H1 (cell line): Measurements from ENCODE around the gene NELL2. TPM values are rescaled to one million over a fixed set of nuclear protein-coding genes. Genes with fewer than 3 reads are reported as not detected.

Experiments used
- CTCF ChIA-PET: fragments of 300-600 bp; sonication (Branson Sonifier 250); formaldehyde crosslinking; loops from one replicate; lab custom pipeline; 2021; ENCODE audit not compliant: partially characterized antibody; lab: Charles Lee
- POLR2A ChIA-PET: fragments of 300-600 bp; sonication (Branson Sonifier 250); formaldehyde crosslinking; loops from one replicate; lab custom pipeline; 2021; ENCODE audit warnings: inconsistent platforms; ENCODE audit not compliant: partially characterized antibody; lab: Charles Lee
- DNase-seq, 2 experiments: peaks; one replicate each; pipeline versions ENCODE4 v3.0.0 to v3.0.0-alpha.2; 2010 to 2022; ENCODE audit warnings: low spot score in 2 of 2, low read depth in 1 of 2, mixed read lengths in 1 of 2
- FAIRE-seq: peaks from 2 replicates; lab custom pipeline; 2011; peaks lifted over from hg19 to GRCh38; lab: Jason Lieb, UNC
- H2AFZ ChIP-seq: 2 replicates; pipeline ENCODE4 v1.8.1; 2012; ENCODE audit warnings: low read length, inconsistent platforms
- H2AK5ac ChIP-seq: 2 replicates; pipeline ENCODE4 v1.6.1; 2013; ENCODE audit warnings: low read depth, low read length
- H2BK120ac ChIP-seq: replicated peaks from 2 replicates; pipeline ENCODE3; 2013; ENCODE audit warnings: low read depth, low read length, inconsistent platforms
- H2BK12ac ChIP-seq: 2 replicates; pipeline ENCODE4 v1.6.1; 2013; ENCODE audit warnings: low read depth, low read length
- H2BK15ac ChIP-seq: 2 replicates; pipeline ENCODE4 v1.6.1; 2013; ENCODE audit warnings: low read length
- H2BK20ac ChIP-seq: 2 replicates; pipeline ENCODE4 v1.6.1; 2013; ENCODE audit warnings: low read length
- H2BK5ac ChIP-seq: 2 replicates; pipeline ENCODE4 v1.6.1; 2013; ENCODE audit warnings: low read depth, low read length
- H3K14ac ChIP-seq: 2 replicates; pipeline ENCODE4 v1.6.1; 2013; ENCODE audit warnings: inconsistent platforms; ENCODE audit not compliant: insufficient read length
- H3K18ac ChIP-seq: 2 replicates; pipeline ENCODE4 v1.6.1; 2013; ENCODE audit warnings: low read length; ENCODE audit errors: extremely low read depth
- H3K23ac ChIP-seq: 2 replicates; pipeline ENCODE4 v1.6.1; 2013; ENCODE audit warnings: inconsistent platforms; ENCODE audit not compliant: insufficient read length
- H3K23me2 ChIP-seq: 2 replicates; pipeline ENCODE4 v1.6.1; 2013; ENCODE audit warnings: low read depth, low read length
- H3K27ac ChIP-seq: 2 replicates; pipeline ENCODE4 v1.6.1; 2011; ENCODE audit warnings: low read depth, low read length, inconsistent platforms
- H3K27me3 ChIP-seq, 4 experiments: replicated peaks in 1 of 4; 1 replicate in 1 of 4; 2 replicates in 3 of 4; pipeline versions ENCODE4 v1.6.1 to v1.8.1; 2011 to 2013; ENCODE audit warnings: low read length in 3 of 4, mild to moderate bottlenecking in 3 of 4, inconsistent platforms in 2 of 4, mixed read lengths in 2 of 4, moderate library complexity in 1 of 4; ENCODE audit not compliant: control insufficient read depth in 3 of 4, insufficient read depth in 3 of 4; ENCODE audit errors: extremely low read depth in 1 of 4
- H3K36me3 ChIP-seq, 4 experiments: 2 replicates each; pipeline versions ENCODE4 v1.6.1 to v1.8.1; 2011 to 2013; ENCODE audit warnings: mild to moderate bottlenecking in 4 of 4, low read length in 3 of 4, moderate library complexity in 2 of 4, control low read depth in 1 of 4, inconsistent platforms in 1 of 4; ENCODE audit not compliant: insufficient read depth in 4 of 4, control insufficient read depth in 2 of 4
- H3K4ac ChIP-seq: replicated peaks from 2 replicates; pipeline ENCODE3; 2013; ENCODE audit warnings: low read length, low read depth, mixed read lengths, inconsistent platforms; ENCODE audit not compliant: insufficient read length
- H3K4me1 ChIP-seq, 4 experiments: replicated peaks in 1 of 4; 1 replicate in 1 of 4; 2 replicates in 3 of 4; pipeline versions ENCODE4 v1.6.1 to v1.8.1; 2011 to 2013; ENCODE audit warnings: low read length in 3 of 4, inconsistent platforms in 2 of 4, mixed read lengths in 1 of 4; ENCODE audit not compliant: insufficient read depth in 4 of 4, control insufficient read depth in 3 of 4
- H3K4me2 ChIP-seq, 2 experiments: 2 replicates each; pipeline versions ENCODE4 v1.6.1 to v1.8.1; 2011 to 2013; ENCODE audit warnings: low read depth in 2 of 2, low read length in 2 of 2, control low read depth in 1 of 2, inconsistent platforms in 1 of 2, mild to moderate bottlenecking in 1 of 2; ENCODE audit not compliant: insufficient read depth in 1 of 2
- H3K4me3 ChIP-seq, 4 experiments: fragments of 200-600, 300-600 bp in 1 of 4; sonication (generic), shearing (Covaris generic), sonication (Bioruptor Twin) in 1 of 4; 2 replicates each; pipeline versions ENCODE4 v1.5.1 to v1.8.1; 2011 to 2016; ENCODE audit warnings: low read length in 4 of 4, low read depth in 3 of 4, control low read depth in 2 of 4, inconsistent platforms in 2 of 4, mild to moderate bottlenecking in 2 of 4, mixed read lengths in 1 of 4, moderate library complexity in 1 of 4; ENCODE audit not compliant: insufficient read depth in 2 of 4; ENCODE audit errors: extremely low read depth in 1 of 4
- H3K56ac ChIP-seq: replicated peaks from 2 replicates; pipeline ENCODE3; 2013; ENCODE audit warnings: low read depth, mild to moderate bottlenecking, mixed read lengths, low read length, inconsistent platforms; ENCODE audit not compliant: insufficient read length
- H3K79me1 ChIP-seq: 2 replicates; pipeline ENCODE4 v1.6.1; 2013; ENCODE audit warnings: low read depth, low read length, control low read depth
- H3K79me2 ChIP-seq, 2 experiments: 2 replicates each; pipeline versions ENCODE4 v1.6.1 to v1.8.1; 2012 to 2013; ENCODE audit warnings: low read length in 2 of 2, mild to moderate bottlenecking in 2 of 2, inconsistent platforms in 1 of 2; ENCODE audit not compliant: insufficient read depth in 2 of 2, control insufficient read depth in 1 of 2
- H3K9ac ChIP-seq, 4 experiments: replicated peaks in 1 of 4; 1 replicate in 1 of 4; 2 replicates in 3 of 4; pipeline versions ENCODE4 v1.6.1 to v1.8.1; 2011 to 2013; ENCODE audit warnings: low read depth in 3 of 4, low read length in 3 of 4, control low read depth in 2 of 4, mild to moderate bottlenecking in 2 of 4, moderate library complexity in 2 of 4, inconsistent platforms in 1 of 4; ENCODE audit errors: extremely low read depth in 1 of 4
- H3K9me3 ChIP-seq, 2 experiments: 2 replicates each; pipeline versions ENCODE4 v1.6.1 to v1.8.1; 2012 to 2013; ENCODE audit warnings: mild to moderate bottlenecking in 2 of 2, moderate library complexity in 2 of 2, control low read depth in 1 of 2, inconsistent platforms in 1 of 2, low read depth in 1 of 2, low read length in 1 of 2, mixed read lengths in 1 of 2; ENCODE audit not compliant: insufficient read depth in 2 of 2
- H4K20me1 ChIP-seq, 2 experiments: replicated peaks in 1 of 2; 2 replicates each; pipeline versions ENCODE3 to v1.8.1; 2011 to 2013; ENCODE audit warnings: inconsistent platforms in 2 of 2, low read length in 2 of 2, mild to moderate bottlenecking in 1 of 2; ENCODE audit not compliant: insufficient read depth in 2 of 2, control insufficient read depth in 1 of 2
- H4K5ac ChIP-seq: 2 replicates; pipeline ENCODE4 v1.6.1; 2013; ENCODE audit warnings: low read length, low read depth, mixed read lengths, inconsistent platforms; ENCODE audit not compliant: insufficient read length
- H4K8ac ChIP-seq: 2 replicates; pipeline ENCODE4 v1.8.0; 2013; ENCODE audit warnings: mild to moderate bottlenecking, moderate library complexity, low read length, inconsistent platforms; ENCODE audit not compliant: insufficient read depth; ENCODE audit errors: extremely low read depth
- H4K91ac ChIP-seq: replicated peaks from 2 replicates; pipeline ENCODE3; 2013; ENCODE audit warnings: low read length, mixed read lengths, inconsistent platforms; ENCODE audit not compliant: insufficient read length
- GTF2F1 ChIP-seq: IDR thresholded peaks from 2 replicates; pipeline ENCODE4 v1.6.1; 2012; ENCODE audit warnings: low read depth, low read length, improper control_type of control experiment, borderline replicate concordance
- JUND ChIP-seq: IDR thresholded peaks from 2 replicates; pipeline ENCODE4 v1.6.1; 2011; ENCODE audit warnings: mild to moderate bottlenecking, improper control_type of control experiment, low read length
- RNF2 ChIP-seq: fragments of 200-900, 300-1000 bp; sonication (generic); IDR thresholded peaks from 2 replicates; pipeline ENCODE4 v1.7.1; 2016; ENCODE audit warnings: borderline replicate concordance, low read depth, mild to moderate bottlenecking, antibody characterized with exemption, low read length; ENCODE audit not compliant: poor library complexity, severe bottlenecking; ENCODE audit errors: missing control alignments
- RXRA ChIP-seq: IDR thresholded peaks from 2 replicates; pipeline ENCODE4 v1.6.1; 2011; ENCODE audit warnings: low read depth, mild to moderate bottlenecking, low read length, moderate library complexity; ENCODE audit not compliant: insufficient read depth
- YY1 ChIP-seq: IDR thresholded peaks from 2 replicates; pipeline ENCODE4 v1.6.1; 2011; ENCODE audit warnings: low read depth, mild to moderate bottlenecking, low read length
- WGBS, 2 experiments: shearing (Covaris generic) in 1 of 2; methylation state at CpG; one replicate each; pipeline versions ENCODE4 v1.1.6 to v1.1.7; 2013 to 2015; ENCODE audit warnings: low lambda C conversion rate in 2 of 2, mixed read lengths in 2 of 2, inconsistent platforms in 1 of 2, low coverage in 1 of 2, missing lambda C conversion rate in 1 of 2; ENCODE audit not compliant: insufficient replicate concordance in 2 of 2, insufficient coverage in 1 of 2, insufficient read length in 1 of 2; ENCODE audit errors: extremely low coverage in 1 of 2, missing lambda C conversion rate in 1 of 2; 5-methylcytosine and 5-hydroxymethylcytosine counted together
- polyA plus RNA-seq, 7 experiments: library from polyadenylated mRNA; depleted of rRNA in 3 of 7; stranded (reverse) in 5 of 7; unstranded in 2 of 7; fragments of >200 nt in 5 of 7; fragments of 200-250 nt in 2 of 7; gene quantifications; 1 replicate in 5 of 7; 2 replicates in 1 of 7; 4 replicates in 1 of 7; pipeline versions ENCODE4 v1.2.1 to v1.2.3, GENCODE V29; 2011 to 2013; ENCODE audit warnings: missing spikeins in 2 of 7, mixed read lengths in 2 of 7
- total RNA-seq: library from RNA; stranded (reverse); fragmentation: NEBNext Ultra II Directional; extraction: Animal tissue kit (Norgen Biotek cat#: 25700); gene quantifications from 2 replicates; pipeline ENCODE4 v1.2.1, GENCODE V29; 2021
- TF ChIP-seq, protein P1 (sequence below), 3 experiments: IDR thresholded peaks; 1 replicate in 2 of 3; 2 replicates in 1 of 3; pipeline versions ENCODE4 v1.5.1 to v1.6.1; 2011; ENCODE audit warnings: low read length in 3 of 3, mild to moderate bottlenecking in 3 of 3, inconsistent platforms in 2 of 3, low read depth in 1 of 3, moderate library complexity in 1 of 3; ENCODE audit not compliant: insufficient read depth in 1 of 3; ENCODE audit errors: control extremely low read depth in 1 of 3

Gene NELL2
- total and polyA plus RNA-seq, 2 of the 8 experiments (the other 6 are each of a cell fraction or from before 2014, with no cell fraction given), result 54.2 to 56.8 TPM

DNA sequence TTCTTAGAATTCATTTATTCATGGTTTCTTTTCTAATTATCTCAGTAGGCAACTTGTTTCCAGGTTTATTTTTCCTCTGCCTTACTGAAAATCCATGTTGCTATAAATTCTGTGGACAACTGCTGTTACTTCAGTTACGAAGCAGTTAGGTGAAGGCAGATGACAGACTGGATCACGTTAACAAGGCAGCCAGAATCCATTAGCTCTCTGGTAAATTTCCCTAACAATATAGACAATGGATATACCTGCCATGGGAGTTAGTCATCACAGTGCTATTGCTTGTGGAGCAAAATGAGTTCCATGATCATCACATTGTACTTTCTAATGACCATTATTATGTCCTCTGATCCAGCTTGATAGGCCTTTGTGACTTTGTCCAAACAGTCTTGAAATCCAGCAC lies 291.5 kb downstream of the NELL2 start:
- H3K4me3 ChIP-seq, result no peak overlapping the region; a peak in 1 of 8 replicates
- peaks cover 3 to 32% (median 11%) of the 10 kb centered on the region in 4 experiments for H3K4me1 ChIP-seq
- no peak overlapping the region for H2BK20ac ChIP-seq
- H3K9me3 ChIP-seq, result no peaks in the 10 kb centered on the region
- H3K4ac ChIP-seq, result no peak overlapping the region
- POLR2A ChIA-PET, result no interaction called here
- no peak overlapping the region for H2BK120ac ChIP-seq
- H2AFZ ChIP-seq, result no peak overlapping the region
- H4K5ac ChIP-seq, result no peak overlapping the region
- H3K36me3 ChIP-seq, result no peaks in the 10 kb centered on the region
- no peaks in the 10 kb centered on the region for H3K79me2 ChIP-seq
- peak overlapping the region in 1 of 2 experiments; percentile 29; a peak in 1 of 4 replicates for H3K4me2 ChIP-seq
- H4K20me1 ChIP-seq, result no peaks in the 10 kb centered on the region
- WGBS, 2 experiments, result 34% methylated on average over 2 of the region's 2 CpGs; no CpG with 5 or more reads in 1 of the 2 experiments
- H2AK5ac ChIP-seq, result no peak overlapping the region
- H3K23me2 ChIP-seq, result 0 out of 2 replicates have a peak, but pooled peaks cover 2% of the 10 kb centered on the region
- TF ChIP-seq RXRA, result no peak
- TF ChIP-seq, protein P1, sequence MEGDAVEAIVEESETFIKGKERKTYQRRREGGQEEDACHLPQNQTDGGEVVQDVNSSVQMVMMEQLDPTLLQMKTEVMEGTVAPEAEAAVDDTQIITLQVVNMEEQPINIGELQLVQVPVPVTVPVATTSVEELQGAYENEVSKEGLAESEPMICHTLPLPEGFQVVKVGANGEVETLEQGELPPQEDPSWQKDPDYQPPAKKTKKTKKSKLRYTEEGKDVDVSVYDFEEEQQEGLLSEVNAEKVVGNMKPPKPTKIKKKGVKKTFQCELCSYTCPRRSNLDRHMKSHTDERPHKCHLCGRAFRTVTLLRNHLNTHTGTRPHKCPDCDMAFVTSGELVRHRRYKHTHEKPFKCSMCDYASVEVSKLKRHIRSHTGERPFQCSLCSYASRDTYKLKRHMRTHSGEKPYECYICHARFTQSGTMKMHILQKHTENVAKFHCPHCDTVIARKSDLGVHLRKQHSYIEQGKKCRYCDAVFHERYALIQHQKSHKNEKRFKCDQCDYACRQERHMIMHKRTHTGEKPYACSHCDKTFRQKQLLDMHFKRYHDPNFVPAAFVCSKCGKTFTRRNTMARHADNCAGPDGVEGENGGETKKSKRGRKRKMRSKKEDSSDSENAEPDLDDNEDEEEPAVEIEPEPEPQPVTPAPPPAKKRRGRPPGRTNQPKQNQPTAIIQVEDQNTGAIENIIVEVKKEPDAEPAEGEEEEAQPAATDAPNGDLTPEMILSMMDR (IDR thresholded peaks at IDR 0.05; ENCODE audit: control extremely low read depth in 1 of 3, insufficient read depth in 1 of 3, low read depth in 1 of 3, low read length in 3 of 3), result no peak
- no peak for TF ChIP-seq GTF2F1
- no peak for TF ChIP-seq YY1
- TF ChIP-seq JUND, result peak; percentile 83; the same call in 1 of the 2 replicates
- no peak for TF ChIP-seq RNF2
- H4K91ac ChIP-seq, result no peak overlapping the region
- no peak overlapping the region for H3K9ac ChIP-seq
- H4K8ac ChIP-seq, result no peak overlapping the region
- no peak overlapping the region for H2BK5ac ChIP-seq
- CTCF ChIA-PET, result interaction anchor here (0.6 to 1.5 kb wide), 2 partner anchors 119 to 120 kb away, joined by 3 read pairs; no protein-coding TSS in a partner anchor
- H3K27me3 ChIP-seq, result no peaks in the 10 kb centered on the region
- peak; percentile 58 for FAIRE-seq
- H2BK15ac ChIP-seq, result no peak overlapping the region
- no peaks in the 10 kb centered on the region for H3K79me1 ChIP-seq
- H3K56ac ChIP-seq, result no peak overlapping the region
- no peak overlapping the region for H2BK12ac ChIP-seq
- no peak overlapping the region for H3K14ac ChIP-seq
- peak in 1 of 2 experiments; percentile 29 for DNase-seq
- no peak overlapping the region for H3K23ac ChIP-seq
- H3K27ac ChIP-seq, result no peak overlapping the region
- no peak overlapping the region for H3K18ac ChIP-seq
